Breast epithelium (tissue), 4 donors: Measurements from ENCODE around the gene RFNG. TPM values are rescaled to one million over a fixed set of nuclear protein-coding genes. Genes with fewer than 3 reads are reported as not detected.

Experiments used
- DNase-seq, 2 donors: peaks; one replicate each; pipeline ENCODE4 v3.0.0-alpha.2; 2019; ENCODE audit warnings: low spot score in 2 of 2
- H3K27ac ChIP-seq, 2 donors: fragments of 200-600 bp; sonication (generic) in 1 of 2; one replicate each; pipeline ENCODE4 v1.5.1; 2016 to 2019; ENCODE audit warnings: mild to moderate bottlenecking in 1 of 2
- H3K27me3 ChIP-seq, 2 donors: fragments of 200-600 bp; sonication (generic) in 1 of 2; one replicate each; pipeline versions ENCODE4 v1.5.1 to v1.6.0; 2017 to 2019; ENCODE audit warnings: control low read depth in 1 of 2, mild to moderate bottlenecking in 1 of 2
- H3K36me3 ChIP-seq: fragments of 200-600 bp; one replicate; pipeline ENCODE4 v1.5.1; 2019
- H3K4me1 ChIP-seq, 2 donors: fragments of 200-600 bp; sonication (generic); one replicate each; pipeline ENCODE4 v1.5.1; 2016 to 2019; ENCODE audit warnings: control low read depth in 1 of 2
- H3K4me3 ChIP-seq, 3 donors: fragments of 200-600 bp; sonication (generic); 1 replicate in 2 of 3; 2 replicates in 1 of 3; pipeline ENCODE4 v1.5.1; 2016 to 2019; ENCODE audit warnings: mild to moderate bottlenecking in 3 of 3, moderate library complexity in 2 of 3
- H3K9me3 ChIP-seq, 2 donors: fragments of 200-600 bp; sonication (generic) in 1 of 2; one replicate each; pipeline ENCODE4 v1.5.1; 2016 to 2019; ENCODE audit warnings: control low read depth in 1 of 2
- POLR2A ChIP-seq: fragments of 450-650 bp; IDR thresholded peaks from one replicate; pipeline ENCODE4 v1.6.1; 2016; ENCODE audit warnings: antibody characterized with exemption, mild to moderate bottlenecking, moderate library complexity
- POLR2AphosphoS5 ChIP-seq, 3 donors: sonication (generic); formaldehyde crosslinking; IDR thresholded peaks; one replicate each; pipeline ENCODE4 v1.6.1; 2017; ENCODE audit warnings: antibody characterized with exemption in 3 of 3
- intact Hi-C: fragments of 100-400 bp; cut with DNase I; formaldehyde crosslinking; loops from one replicate; pipeline ENCODE4 v1.15.1; 2023; ENCODE audit warnings: low total_unique reads
- total RNA-seq, 3 donors: library from RNA; depleted of rRNA; stranded (reverse); fragments of >200 nt; gene quantifications; one replicate each; pipeline ENCODE4 v1.1.0, GENCODE V29; 2016
- TF ChIP-seq, protein P1 (sequence below), 3 donors: fragments of 450-650 bp; IDR thresholded peaks; one replicate each; pipeline ENCODE4 v1.5.1; 2016 to 2017; ENCODE audit warnings: antibody characterized with exemption in 3 of 3, mild to moderate bottlenecking in 3 of 3, moderate library complexity in 3 of 3

RFNG gene
- total RNA-seq, 3 donors from 2014 or later: 30.5 to 49.4 (median 31.8) TPM

DNA sequence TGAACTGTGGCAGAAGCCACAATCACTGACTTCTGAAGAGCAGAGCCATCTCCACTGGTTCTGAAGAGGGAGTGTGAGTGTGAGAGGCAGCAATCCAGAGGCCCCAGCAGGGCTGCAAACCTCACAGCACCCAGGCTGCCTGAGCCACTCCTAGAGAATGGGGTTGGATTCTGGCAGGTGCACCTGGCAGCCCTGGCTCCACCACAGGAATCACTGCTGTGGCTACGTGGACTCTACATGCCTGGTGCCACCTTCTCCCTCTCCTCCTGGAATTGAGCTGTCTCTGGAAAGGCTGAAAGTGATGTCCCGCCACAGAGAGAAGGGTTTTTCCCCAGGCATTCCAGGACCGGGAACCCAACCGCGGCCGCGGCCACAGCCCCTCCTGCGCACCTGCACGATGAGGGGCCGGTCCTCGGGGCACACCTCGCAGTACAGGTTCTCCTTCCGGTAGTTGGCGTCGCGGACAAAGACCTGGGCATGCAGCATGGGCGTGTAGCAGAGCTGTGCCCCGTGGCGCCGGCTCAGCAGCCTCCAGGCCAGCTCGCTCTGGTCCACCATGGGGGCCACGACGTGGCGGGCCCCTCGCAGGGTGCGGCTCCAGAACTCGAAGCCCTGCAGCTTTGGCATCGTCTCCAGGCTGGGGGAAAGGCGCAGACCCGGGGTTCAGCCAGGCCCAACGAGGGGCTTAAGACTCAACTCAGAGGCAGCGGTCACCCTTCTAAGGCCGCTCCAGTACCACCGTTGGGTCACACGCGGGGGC lies 13.0 kb upstream of the RFNG start:
- DNase-seq: no peak
- no peaks in the 10 kb centered on the region for H3K9me3 ChIP-seq
- peak overlapping the region; percentile 87 to 96 (median 90) for H3K4me3 ChIP-seq
- intact Hi-C loops: no loop called here
- H3K27me3 ChIP-seq: no peaks in the 10 kb centered on the region
- H3K36me3 ChIP-seq: peaks cover 5% of the 10 kb centered on the region
- H3K4me1 ChIP-seq: peaks cover 0 to 11% of the 10 kb centered on the region in 2 donors
- H3K27ac ChIP-seq: peak overlapping the region; percentile 73 to 97
- TF ChIP-seq, protein P1, sequence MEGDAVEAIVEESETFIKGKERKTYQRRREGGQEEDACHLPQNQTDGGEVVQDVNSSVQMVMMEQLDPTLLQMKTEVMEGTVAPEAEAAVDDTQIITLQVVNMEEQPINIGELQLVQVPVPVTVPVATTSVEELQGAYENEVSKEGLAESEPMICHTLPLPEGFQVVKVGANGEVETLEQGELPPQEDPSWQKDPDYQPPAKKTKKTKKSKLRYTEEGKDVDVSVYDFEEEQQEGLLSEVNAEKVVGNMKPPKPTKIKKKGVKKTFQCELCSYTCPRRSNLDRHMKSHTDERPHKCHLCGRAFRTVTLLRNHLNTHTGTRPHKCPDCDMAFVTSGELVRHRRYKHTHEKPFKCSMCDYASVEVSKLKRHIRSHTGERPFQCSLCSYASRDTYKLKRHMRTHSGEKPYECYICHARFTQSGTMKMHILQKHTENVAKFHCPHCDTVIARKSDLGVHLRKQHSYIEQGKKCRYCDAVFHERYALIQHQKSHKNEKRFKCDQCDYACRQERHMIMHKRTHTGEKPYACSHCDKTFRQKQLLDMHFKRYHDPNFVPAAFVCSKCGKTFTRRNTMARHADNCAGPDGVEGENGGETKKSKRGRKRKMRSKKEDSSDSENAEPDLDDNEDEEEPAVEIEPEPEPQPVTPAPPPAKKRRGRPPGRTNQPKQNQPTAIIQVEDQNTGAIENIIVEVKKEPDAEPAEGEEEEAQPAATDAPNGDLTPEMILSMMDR (IDR thresholded peaks at IDR 0.05): no peak
- no peak for TF ChIP-seq POLR2A
- TF ChIP-seq POLR2AphosphoS5 (IDR thresholded peaks at IDR 0.05): no peak

DNA sequence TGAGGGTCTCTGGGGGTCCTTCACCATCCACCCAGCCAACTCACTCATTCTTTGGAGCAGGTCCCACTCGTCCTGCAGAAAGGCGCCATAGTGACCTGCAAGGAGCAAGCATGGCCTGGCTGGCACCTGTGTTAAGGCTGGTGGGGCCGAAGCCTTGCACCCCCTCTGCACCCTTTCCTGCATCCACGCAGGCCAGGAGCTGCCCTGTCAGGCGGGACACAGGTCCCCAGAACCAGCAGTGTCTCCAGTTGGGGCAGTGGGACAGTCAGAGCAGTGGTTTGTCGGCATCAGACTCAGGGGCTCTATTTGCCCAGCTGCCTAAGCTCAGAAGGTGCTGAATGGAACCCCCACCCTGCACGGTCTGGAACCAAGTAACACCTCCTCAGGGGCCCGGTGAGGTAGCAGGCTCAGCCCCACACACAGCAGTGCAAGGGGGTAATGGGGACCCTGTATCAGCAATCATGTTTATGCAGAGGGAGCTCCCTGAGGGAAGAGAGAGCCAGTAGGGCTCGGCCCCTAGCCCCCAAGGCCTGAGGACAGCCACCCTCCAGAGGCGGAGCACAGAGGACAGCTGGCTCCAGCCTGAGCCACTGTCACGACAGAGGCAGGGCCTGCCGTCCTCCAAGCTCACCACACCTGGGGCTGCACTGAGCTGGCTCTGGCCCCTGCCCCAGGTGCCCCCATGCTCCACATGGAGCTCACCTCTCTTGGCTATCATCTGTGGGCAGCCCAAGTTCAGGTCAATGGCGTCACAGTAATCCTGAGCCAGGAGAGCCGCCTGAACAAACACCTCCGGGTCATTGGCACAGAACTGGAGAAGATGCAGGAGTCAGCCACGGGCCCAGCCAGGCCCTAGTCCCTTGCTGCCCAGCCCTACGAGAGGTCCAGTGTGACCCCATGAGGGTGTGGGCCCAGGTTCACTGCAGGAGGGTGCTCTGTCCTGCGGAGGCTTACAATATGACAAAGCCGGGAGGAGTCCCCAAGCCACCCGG lies 12.1 kb upstream of the RFNG start:
- Histone ChIP-seq H3K27me3 (no peaks in the 10 kb centered on the region), H3K27ac (peak overlapping the region in 1 of 2 donors; percentile 97), H3K4me1 (peaks cover 0 to 11% of the 10 kb centered on the region in 2 donors), H3K4me3 (peak overlapping the region in 1 of 3 donors; percentile 96), H3K9me3 (no peaks in the 10 kb centered on the region), H3K36me3 (peaks cover 5% of the 10 kb centered on the region)
- TF ChIP-seq POLR2AphosphoS5 (IDR thresholded peaks at IDR 0.05) (no peak), POLR2A (no peak)
- TF ChIP-seq, protein P1 (IDR thresholded peaks at IDR 0.05): no peak
- no peak for DNase-seq
- intact Hi-C loops: no loop called here

DNA sequence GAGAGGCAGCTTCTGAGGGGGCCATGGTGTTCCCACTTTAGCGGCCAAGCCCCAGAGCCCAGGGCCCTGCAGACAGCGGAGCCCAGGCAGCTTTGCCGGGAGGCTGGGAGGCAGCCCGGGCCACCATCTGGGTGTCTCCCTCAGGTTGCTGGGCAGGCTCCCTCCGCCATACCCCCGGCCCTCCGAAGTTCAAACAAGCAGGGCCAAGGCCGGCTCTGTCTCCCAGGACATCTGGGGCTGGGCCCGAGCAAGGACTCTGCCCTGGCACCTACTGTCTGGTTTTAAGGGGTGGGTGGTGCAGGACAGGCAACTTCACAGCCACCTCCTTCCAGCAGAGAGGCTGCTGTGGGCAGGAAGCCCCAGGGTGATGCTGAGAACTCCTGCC lies 11.4 kb upstream of the RFNG start:
- Histone ChIP-seq H3K27me3 (no peaks in the 10 kb centered on the region), H3K27ac (no peak overlapping the region), H3K4me3 (no peak overlapping the region), H3K4me1 (peaks cover 0 to 11% of the 10 kb centered on the region in 2 donors), H3K9me3 (no peaks in the 10 kb centered on the region), H3K36me3 (peaks cover 5% of the 10 kb centered on the region)
- DNase-seq: no peak
- intact Hi-C loops: no loop called here
- TF ChIP-seq POLR2A: no peak
- TF ChIP-seq, protein P1 (IDR thresholded peaks at IDR 0.05): no peak
- no peak for TF ChIP-seq POLR2AphosphoS5 (IDR thresholded peaks at IDR 0.05)

DNA sequence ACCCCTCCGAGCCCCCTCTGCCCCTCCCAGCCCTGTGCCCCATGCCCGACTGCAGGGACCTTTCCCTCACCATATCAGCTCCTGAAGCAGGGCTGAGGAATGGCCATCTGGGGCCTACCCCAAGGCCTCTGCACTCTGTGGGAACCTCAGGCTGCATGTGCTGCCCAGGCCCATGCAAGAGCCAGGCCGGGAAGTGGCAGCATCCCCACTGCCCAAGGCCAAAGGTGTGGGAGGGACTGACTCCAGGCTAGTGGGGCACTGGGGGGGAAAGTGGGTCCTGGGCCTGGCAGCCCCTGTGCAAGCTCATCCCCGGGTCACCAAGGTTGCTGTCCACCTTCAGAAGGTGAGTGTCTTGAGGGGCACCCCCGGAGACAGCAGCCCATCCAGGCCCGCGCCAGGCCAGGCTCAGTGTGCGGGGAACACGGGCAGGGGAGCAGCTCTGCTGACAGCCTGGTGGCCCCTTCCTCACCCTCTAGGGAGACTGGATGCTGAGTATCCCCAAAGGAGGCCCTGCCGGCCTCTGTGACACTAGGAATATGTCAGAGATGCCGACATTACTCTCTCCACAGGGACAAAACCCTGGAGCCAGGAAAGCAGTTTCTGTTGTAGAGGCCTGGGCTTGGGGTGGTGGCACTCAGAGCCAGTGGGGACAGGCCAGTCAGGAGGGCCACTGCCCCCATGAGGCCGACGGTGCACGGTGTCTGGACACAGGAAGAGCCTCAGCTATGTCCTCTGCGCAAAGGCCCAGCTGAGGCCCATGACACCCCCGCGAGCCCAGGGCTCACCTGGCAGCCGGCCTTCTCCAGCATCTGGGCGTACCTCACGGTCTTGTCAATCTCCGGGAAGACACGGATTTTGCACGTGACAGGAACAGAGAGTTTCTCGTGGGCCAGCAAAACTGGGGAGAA lies 10.7 kb upstream of the RFNG start:
- intact Hi-C loops: no loop called here
- peaks cover 5% of the 10 kb centered on the region for H3K36me3 ChIP-seq
- no peaks in the 10 kb centered on the region for H3K9me3 ChIP-seq
- TF ChIP-seq POLR2AphosphoS5 (IDR thresholded peaks at IDR 0.05) (no peak), POLR2A (no peak)
- TF ChIP-seq, protein P1 (IDR thresholded peaks at IDR 0.05): no peak
- H3K27me3 ChIP-seq: no peaks in the 10 kb centered on the region
- no peak for DNase-seq
- no peak overlapping the region for H3K27ac ChIP-seq
- H3K4me3 ChIP-seq: no peak overlapping the region
- H3K4me1 ChIP-seq: peaks cover 0 to 11% of the 10 kb centered on the region in 2 donors
